ENCODE data around the gene DNAH10.

Gene DNAH10

DNA sequence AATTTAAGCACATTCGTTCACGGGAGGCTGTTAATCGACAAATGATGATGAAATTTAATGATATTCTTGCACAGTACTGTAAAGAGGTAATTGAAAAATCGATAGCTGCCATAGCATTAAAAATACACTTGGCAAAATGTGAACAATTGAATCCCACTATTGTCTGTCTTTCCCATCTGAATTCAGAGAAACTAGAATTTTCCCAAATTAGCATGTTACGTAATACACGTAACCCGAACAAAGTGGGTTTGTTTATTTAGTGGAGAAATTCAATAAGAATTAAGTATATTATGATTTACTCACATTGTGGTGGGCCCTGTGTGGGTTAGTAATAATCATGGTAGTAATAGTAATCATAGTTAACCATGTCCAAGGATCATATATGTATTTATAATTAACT lies 31.9 kb downstream of the DNAH10 start:
- no peak for DNase-seq

GRCh38 chr12:123798518-123798917 lies 36.4 kb downstream of the DNAH10 start:
- DNase-seq, result no peak

DNA sequence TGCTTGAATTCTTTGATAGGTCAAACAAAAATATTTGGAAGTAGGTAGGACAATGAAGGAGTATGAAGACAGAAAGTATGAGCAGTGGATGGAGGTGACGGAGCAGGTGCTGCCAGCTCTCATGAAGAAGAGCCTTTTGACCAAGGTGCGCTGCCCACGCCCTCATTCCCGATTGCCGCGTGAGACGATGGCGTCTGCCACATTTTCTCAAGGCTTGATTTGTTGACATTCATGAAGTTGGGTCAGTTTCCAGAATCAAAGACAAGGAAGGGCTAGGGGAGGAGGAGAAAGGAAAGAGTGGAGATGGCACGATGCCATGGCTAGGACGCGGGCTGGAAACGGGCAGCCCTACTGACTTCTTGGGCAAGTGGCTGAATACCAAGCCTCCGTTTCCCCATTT lies 37.1 kb downstream of the DNAH10 start:
- no peak for DNase-seq

DNA sequence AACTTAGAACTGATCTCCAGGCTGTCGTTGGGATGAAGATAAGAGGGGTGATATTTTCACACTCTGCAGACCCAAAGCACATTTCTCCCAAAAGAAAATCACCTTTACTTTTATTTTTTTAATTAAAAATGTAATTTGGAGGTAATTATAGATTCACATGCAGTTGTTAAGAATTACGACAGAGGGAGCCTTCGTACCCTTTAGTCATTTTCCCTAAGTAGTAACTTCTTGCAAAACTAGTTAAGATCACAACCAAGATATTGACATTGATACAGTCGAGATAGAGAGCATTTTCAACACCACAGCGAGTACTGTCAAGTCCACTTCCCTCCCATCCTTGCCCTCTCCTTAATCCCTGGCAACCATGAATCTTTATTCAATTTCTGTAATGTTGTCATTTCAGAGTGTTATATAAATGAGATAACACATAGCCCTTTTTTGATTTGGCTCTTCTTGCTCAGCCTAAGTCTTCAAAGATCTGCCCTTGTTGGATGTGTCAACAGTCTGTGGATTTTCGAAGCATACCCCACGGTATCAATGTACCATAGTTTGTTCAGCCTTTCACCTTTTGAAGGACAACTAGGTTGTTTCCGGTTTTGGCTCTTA lies 39.6 kb downstream of the DNAH10 start:
- DNase-seq, result no peak

GRCh38 chr12:123805173-123805572 lies 43.1 kb downstream of the DNAH10 start:
- DNase-seq, result no peak

DNA sequence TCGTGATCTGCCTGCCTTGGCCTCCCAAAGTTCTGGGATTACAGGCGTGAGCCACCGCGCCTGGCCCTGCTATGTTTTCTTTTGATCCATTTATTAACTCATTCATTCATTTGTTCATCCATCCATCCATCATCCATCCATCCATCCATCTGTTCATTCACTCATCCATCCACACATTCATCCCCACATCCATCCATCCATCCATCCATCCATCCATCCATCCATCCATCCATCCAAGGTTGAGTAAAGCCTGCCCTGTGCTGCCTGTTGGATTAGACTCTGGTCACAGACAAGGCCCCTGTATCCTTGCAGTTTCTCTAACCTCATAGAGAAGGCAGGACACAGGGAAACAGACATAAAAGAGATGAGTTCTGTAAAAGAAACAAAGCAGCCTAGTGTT lies 44.9 kb downstream of the DNAH10 start:
- DNase-seq, result no peak

DNA sequence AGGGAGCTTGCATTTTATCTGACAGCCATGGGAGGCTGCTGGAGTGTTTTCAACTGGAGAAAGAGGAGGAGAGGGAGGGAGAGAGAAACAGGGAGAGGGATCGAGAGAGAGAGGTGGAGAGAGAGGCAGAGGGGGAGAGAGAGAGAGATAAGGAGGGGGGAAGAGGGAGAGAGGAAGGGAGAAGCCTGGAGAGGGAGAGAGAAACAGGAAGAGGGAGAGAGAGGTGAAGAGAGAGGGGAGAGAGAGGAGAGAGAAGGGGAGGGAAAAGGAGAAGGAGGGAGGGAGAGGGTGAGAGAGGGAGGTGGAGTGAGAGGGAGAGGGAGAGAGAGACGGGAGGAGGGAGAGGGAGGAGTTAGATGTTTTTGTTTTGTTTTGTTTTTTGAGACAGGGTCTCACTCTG lies 45.6 kb downstream of the DNAH10 start:
- DNase-seq, result no peak

DNA sequence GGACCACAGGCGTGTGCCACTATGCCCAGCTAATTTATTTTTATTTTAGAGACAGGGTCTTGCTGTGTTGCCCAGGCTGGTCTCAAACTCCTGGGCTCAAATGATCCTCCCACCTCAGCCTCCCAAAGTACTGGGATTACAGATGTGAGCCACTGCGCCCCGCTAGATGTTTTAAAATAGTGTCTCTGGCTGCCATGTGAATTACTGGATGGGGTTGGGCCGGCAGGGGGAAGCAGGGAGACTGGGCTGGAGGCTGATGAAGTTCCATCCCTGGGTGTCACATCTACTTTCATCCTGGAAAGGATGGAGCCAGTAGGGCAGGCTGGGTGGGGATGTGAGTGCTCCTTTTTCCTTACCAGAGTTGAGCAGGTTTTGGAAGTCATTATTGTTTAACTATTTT lies 46.1 kb downstream of the DNAH10 start:
- no peak for DNase-seq

DNA sequence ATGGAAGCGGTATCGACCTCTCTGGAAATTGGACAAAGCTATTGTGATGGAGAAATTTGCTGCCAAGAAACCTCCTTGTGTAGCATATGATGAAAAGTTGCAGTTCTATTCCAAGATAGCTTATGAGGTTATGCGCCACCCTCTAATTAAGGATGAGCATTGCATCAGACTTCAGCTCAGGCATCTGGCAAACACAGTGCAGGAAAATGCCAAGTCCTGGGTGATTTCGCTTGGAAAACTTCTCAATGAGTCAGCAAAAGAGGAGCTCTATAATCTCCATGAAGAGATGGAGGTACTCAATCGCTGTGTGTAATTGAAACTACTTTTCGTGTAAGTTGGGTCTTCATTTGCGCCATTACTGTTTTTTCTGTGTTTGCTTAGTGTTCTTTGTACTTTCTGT lies 51.2 kb downstream of the DNAH10 start:
- DNase-seq, result no peak

GRCh38 chr12:123815968-123816367 lies 53.9 kb downstream of the DNAH10 start:
- no peak for DNase-seq

- DNase-seq, result no peak
Observed at GRCh38 chr12:123816896-123817537, 54.9 kb downstream of the DNAH10 start.

DNA sequence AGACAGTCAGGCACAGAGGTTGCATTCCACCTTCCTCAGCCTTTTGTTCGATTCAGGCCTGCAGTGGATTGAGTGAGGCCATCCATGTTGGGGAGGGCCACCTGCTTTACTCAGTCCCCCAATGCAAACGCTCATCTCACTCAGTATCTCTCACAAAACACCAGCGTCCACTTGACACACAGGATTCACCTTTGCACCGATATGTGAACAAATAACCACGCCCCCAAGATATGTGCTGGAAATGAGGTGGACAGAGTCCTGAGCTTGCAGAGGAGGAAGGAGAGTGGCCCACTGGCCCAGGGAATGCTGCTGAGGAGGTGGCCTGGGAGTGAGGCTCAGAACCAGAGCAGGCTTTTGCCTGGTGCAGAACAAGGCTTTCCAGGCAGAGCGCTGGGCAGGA lies 60.7 kb downstream of the DNAH10 start:
- no peak for DNase-seq

GRCh38 chr12:123828120-123828519 lies 66.0 kb downstream of the DNAH10 start:
- no peak for DNase-seq

DNA sequence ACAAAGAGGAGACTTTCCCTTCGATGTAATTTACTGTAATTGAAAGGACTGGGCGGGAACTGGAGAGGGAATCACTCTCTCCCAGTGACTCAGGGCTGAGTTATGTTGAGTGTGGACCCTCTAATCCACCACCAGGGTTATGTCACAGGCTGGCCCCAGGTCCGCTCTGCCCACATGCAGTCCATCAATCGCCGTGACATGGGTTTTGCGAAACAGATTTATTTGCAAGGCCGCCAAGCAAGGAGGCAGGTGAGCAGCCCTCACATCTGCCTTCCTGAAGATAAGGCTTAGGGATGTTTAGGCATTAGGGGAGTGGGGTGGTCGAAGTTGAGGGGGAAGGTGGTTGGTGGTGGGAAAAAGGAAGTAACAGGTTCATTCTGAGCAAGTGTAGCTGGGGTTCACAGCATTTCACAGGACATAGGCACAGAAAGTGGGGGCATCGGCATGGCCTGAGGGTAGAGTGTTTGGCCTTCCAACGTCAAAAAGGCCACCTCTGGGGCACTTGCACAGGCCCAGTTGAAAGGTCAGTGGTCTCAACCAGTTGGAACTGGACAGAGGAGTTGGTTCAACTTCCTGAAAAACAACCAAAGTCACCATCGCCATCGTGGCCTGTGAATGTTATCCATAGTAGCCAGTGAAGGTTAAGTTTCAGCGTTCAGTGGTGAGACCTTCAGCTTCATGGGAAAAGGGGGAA lies 66.9 kb downstream of the DNAH10 start:
- DNase-seq, result no peak

DNA sequence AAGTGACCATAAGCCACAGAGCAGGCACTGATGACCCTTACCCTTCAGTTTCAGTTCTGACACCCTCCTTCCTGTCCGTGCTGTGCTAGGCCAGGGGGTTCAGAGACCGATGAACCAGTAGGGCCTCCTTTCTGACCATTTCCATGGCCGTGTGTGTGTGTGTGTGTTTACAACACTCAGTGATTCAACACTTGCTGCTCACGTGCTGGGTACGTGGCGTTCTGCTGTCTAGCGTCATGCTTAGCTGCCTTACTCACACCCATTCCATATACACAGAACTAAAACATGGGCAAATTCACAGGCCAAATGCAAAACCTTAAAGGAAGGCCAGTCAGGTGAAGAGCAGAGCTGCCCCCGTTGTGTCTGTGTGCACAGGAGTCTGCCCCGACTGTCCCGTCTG lies 67.5 kb downstream of the DNAH10 start:
- no peak for DNase-seq

DNA sequence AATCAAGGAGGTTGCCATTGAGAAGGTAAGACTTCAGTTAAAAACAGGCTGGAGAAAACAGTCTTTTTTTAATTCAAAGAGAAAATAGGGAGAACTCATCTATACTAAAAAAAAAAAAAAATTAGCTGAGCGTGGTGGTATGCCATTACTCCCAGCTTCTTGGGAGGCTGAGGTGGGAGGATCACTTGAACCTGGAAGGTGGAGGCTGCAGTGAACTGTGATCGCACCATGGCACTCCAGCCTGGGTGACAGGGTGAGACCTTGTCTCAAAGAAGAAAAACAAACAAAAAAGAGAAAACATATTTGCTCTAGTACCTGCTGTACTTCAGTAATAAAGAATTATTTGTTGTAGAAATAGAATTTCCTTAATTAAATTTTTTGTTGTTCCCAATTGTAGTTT lies 68.6 kb downstream of the DNAH10 start:
- DNase-seq, result no peak

DNA sequence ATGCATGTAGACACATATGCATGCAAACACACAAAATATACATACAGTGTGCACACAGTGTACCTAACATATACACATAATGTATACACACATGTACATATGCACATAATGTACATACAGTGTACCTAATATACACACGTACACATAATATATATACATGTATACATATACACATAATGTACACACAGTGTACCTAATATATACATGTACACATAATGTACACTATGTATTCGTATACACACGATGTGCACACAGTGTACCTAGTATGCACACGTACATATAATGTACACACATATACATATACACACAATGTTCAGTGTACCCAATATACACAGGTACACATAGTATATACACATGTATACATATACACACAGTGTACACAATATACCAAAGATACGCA lies 70.0 kb downstream of the DNAH10 start:
- DNase-seq, result no peak

DNA sequence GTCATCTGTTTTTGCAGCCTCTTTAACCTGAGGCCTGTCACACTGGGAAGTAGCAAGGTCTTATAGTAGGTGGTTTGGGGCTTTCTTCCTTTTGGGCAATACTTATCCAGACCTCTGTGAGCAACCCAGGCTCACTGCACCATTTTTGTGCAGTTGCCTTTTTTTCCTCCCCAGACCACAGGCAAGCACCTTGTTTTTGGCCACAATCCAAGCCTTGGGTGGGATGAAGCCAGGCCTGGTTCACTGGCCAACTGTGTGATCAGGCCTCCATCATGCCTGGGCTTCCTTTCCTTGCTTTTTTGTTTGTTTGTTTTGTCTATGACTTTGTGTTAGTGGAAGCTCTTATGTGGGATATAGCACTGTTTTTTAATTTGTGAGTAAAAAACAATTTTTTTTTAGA lies 71.7 kb downstream of the DNAH10 start:
- no peak for DNase-seq

DNA sequence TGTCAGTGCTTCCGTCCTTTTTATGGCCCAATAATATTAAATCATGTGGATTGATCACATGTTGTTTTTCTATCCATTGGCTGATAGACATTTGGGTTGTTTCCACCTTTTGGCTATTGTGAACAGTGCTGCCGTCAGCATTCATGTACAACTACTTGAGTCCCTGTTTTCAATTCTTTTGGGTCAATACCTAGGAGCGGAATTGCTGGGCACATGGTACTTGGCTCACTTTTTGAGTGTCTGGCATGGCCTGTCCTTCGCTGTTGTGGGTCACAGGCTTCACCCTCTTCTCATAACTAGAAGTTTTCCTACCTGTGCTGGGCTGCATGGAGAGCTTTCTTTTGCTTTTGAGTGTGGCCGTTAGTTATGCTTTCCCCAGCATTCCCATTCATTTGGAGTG lies 72.7 kb downstream of the DNAH10 start:
- DNase-seq, result no peak

GRCh38 chr12:123836292-123836691 lies 74.2 kb downstream of the DNAH10 start:
- no peak for DNase-seq

- DNase-seq, result no peak
Observed at GRCh38 chr12:123839826-123840225, 77.7 kb downstream of the DNAH10 start.

- DNase-seq, result no peak
Observed at GRCh38 chr12:123840765-123841425, 78.8 kb downstream of the DNAH10 start.

DNA sequence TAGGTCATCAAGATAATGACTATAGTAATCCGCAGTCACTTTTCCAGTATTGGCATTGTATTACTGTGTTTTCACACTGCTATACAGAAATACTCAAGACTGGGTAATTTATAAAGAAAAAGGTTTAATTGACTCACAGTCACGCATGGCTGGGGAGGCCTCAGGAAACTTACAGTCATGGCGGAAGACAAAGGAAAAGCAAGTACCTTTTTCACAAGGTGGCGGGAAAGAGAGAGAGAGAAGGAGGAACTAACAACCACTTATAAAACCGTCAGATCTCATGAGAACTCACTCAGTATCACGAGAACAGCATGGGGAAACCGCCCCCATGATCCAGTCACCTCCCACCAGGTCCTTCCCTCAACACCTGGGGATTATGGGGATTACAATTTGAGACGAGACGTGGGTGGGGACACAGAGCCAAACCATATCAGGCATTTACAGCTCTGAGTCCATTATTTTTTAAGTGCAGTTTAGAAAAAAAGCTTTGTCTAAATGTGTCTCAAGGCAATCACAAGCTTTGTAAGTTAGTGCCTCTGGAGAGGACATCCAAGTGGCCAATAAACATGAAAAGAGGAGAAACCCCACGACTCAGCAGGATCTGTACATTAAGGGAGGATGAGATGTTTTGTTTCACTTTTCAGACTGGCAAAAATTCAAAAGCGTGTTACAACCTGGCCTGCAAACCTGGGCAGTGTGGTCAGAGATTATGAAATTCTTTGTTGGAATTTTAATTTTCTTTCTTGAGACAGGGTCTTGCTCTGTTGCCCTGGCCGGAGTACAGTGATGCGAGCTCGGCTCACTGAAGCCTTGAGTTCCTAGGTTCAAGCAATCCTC lies 82.0 kb downstream of the DNAH10 start:
- no peak for DNase-seq

All from NCI-H2171 (cell line).